ENCODE measurements around the gene PRSS38. TPM values are rescaled to one million over a fixed set of nuclear protein-coding genes. Genes with fewer than 3 reads are reported as not detected.

The PRSS38 gene
- total and polyA plus RNA-seq, 2 donors from 2014 or later: not detected

DNA sequence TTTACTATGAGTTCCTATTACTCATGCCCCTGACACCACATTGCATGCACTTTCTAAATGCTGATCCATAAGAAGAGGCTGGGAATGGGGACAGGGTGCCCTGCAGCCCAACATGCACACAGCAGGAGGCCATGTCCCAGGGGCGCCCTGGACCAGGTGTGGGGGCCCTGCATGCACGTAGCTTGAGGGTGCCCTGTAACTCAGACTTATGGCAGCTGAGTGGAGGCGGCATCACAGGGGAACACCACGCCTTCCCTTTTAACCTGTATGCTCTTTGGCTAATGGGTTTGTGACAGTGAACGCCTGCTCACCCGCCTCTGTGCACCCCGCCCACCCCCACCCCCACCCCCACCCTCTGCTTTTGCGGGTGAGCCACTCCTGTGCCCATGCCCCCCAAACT lies 44.1 kb upstream of the PRSS38 start:
- Histone ChIP-seq H3K4me1 (ENCODE audit: control insufficient read depth in 2 of 3, insufficient read depth in 2 of 3, low read depth in 1 of 3, low read length in 3 of 3) (peaks cover 0 to 7% (median 0%) of the 10 kb centered on the region in 3 donors), H3K9ac (ENCODE audit: low read length in 3 of 3) (no peak overlapping the region), H3K36me3 (ENCODE audit: control insufficient read depth in 2 of 3, insufficient read depth in 3 of 3, low read length in 3 of 3) (peaks cover 5 to 17% (median 8%) of the 10 kb centered on the region in 3 donors), H3K9me3 (ENCODE audit: control insufficient read depth in 2 of 3, insufficient read depth in 1 of 3, low read length in 3 of 3) (peaks cover 0 to 2% (median 0%) of the 10 kb centered on the region in 3 donors), H3K4me3 (ENCODE audit: low read length in 3 of 3) (no peak overlapping the region), H3K27me3 (ENCODE audit: control insufficient read depth, insufficient read depth, low read length) (no peaks in the 10 kb centered on the region), H3K27ac (ENCODE audit: low read depth in 2 of 2, low read length in 2 of 2) (no peak overlapping the region)
- FAIRE-seq (no peak), DNase-seq (peak in 1 of 5 donors; percentile 49)
- no peak for TF ChIP-seq CTCF (IDR thresholded peaks at IDR 0.05; ENCODE audit: borderline replicate concordance, extremely low read depth, insufficient read depth)
- intact Hi-C loops (cut with DNase I): no loop called here

- DNase-seq: peak in 1 of 5 donors; percentile 46
- Histone ChIP-seq H3K36me3 (ENCODE audit: control insufficient read depth in 2 of 3, insufficient read depth in 3 of 3, low read length in 3 of 3) (peaks cover 5 to 17% (median 8%) of the 10 kb centered on the region in 3 donors), H3K9ac (ENCODE audit: low read length in 3 of 3) (no peak overlapping the region), H3K27me3 (ENCODE audit: control insufficient read depth, insufficient read depth, low read length) (no peaks in the 10 kb centered on the region), H3K9me3 (ENCODE audit: control insufficient read depth in 2 of 3, insufficient read depth in 1 of 3, low read length in 3 of 3) (peaks cover 0 to 2% (median 0%) of the 10 kb centered on the region in 3 donors), H3K4me3 (ENCODE audit: low read length in 3 of 3) (no peak overlapping the region), H3K27ac (ENCODE audit: low read depth in 2 of 2, low read length in 2 of 2) (no peak overlapping the region), H3K4me1 (ENCODE audit: control insufficient read depth in 2 of 3, insufficient read depth in 2 of 3, low read depth in 1 of 3, low read length in 3 of 3) (peaks cover 0 to 6% (median 0%) of the 10 kb centered on the region in 3 donors)
- no peak for TF ChIP-seq CTCF (IDR thresholded peaks at IDR 0.05; ENCODE audit: borderline replicate concordance, extremely low read depth, insufficient read depth)
- intact Hi-C loops (cut with DNase I): no loop called here
- FAIRE-seq: no peak
Observed at GRCh38 chr1:227771771-227772170, 43.7 kb upstream of the PRSS38 start.

DNA sequence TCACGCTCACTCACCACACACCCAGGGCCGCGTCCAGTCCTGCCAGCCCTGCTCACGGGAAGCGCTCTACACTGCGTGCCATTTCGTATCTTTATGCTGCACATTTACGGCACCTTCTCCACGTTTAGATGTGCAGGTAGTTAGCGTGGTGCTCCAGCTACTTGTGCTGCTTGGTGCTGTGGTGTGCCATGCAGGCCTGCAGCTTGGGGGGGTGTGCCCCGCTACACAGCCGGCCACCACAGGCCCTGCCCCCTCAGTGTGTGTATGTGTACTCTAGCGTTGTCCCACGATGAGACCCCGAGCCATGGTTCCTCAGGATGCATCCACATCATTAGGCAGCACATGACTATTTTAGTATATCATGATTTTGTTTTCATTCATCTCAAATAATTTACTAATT lies 41.9 kb upstream of the PRSS38 start:
- intact Hi-C loops (cut with DNase I): no loop called here

More for the DNA sequence above, 41.9 kb upstream of the PRSS38 start:
- peaks cover 0 to 2% (median 0%) of the 10 kb centered on the region in 3 donors for H3K4me1 ChIP-seq (ENCODE audit: control insufficient read depth in 2 of 3, insufficient read depth in 2 of 3, low read depth in 1 of 3, low read length in 3 of 3)
- H3K27me3 ChIP-seq (ENCODE audit: control insufficient read depth, insufficient read depth, low read length): no peaks in the 10 kb centered on the region
- FAIRE-seq: no peak
- H3K4me3 ChIP-seq (ENCODE audit: low read length in 3 of 3): no peak overlapping the region
- TF ChIP-seq CTCF (IDR thresholded peaks at IDR 0.05; ENCODE audit: borderline replicate concordance, extremely low read depth, insufficient read depth): no peak
- peak in 1 of 5 donors; percentile 58 for DNase-seq
- no peak overlapping the region for H3K27ac ChIP-seq (ENCODE audit: low read depth in 2 of 2, low read length in 2 of 2)
- H3K9ac ChIP-seq (ENCODE audit: low read length in 3 of 3): no peak overlapping the region
- peaks cover 0 to 3% (median 0%) of the 10 kb centered on the region in 3 donors for H3K36me3 ChIP-seq (ENCODE audit: control insufficient read depth in 2 of 3, insufficient read depth in 3 of 3, low read length in 3 of 3)
- H3K9me3 ChIP-seq (ENCODE audit: control insufficient read depth in 2 of 3, insufficient read depth in 1 of 3, low read length in 3 of 3): no peaks in the 10 kb centered on the region
